Mesenchymal stem cell (in vitro differentiated cells and primary cell): ENCODE data around the gene STIMATE.
A peak's percentile ranks its signal among the peaks of the same experiment; 100 is the strongest.

Experiments
- DNase-seq: peaks from one replicate; pipeline ENCODE4 v3.0.0-alpha.2; 2013
- H2AFZ ChIP-seq: one replicate; pipeline ENCODE4 v1.6.1; 2013; ENCODE audit warnings: low read depth, mild to moderate bottlenecking, control low read depth, inconsistent platforms, low read length, moderate library complexity
- H2AK5ac ChIP-seq: 2 replicates; pipeline ENCODE4 v1.6.1; 2013; ENCODE audit warnings: low read length, moderate library complexity, mild to moderate bottlenecking, inconsistent platforms; ENCODE audit not compliant: severe bottlenecking
- H2BK120ac ChIP-seq: one replicate; pipeline ENCODE4 v1.6.1; 2013; ENCODE audit warnings: low read depth, mild to moderate bottlenecking, inconsistent platforms, low read length, moderate library complexity
- H2BK12ac ChIP-seq, 2 experiments: one replicate each; pipeline ENCODE4 v1.6.1; 2013; ENCODE audit warnings: inconsistent platforms in 2 of 2, low read length in 2 of 2, mild to moderate bottlenecking in 2 of 2, moderate library complexity in 2 of 2, control low read depth in 1 of 2
- H2BK15ac ChIP-seq: one replicate; pipeline ENCODE4 v1.6.1; 2013; ENCODE audit warnings: mild to moderate bottlenecking, low read depth, inconsistent platforms; ENCODE audit not compliant: poor library complexity, severe bottlenecking
- H2BK5ac ChIP-seq: 2 replicates; pipeline ENCODE4 v1.6.1; 2013; ENCODE audit warnings: low read depth, mild to moderate bottlenecking, low read length, control low read depth, inconsistent platforms; ENCODE audit not compliant: poor library complexity, severe bottlenecking
- H3K14ac ChIP-seq, 2 experiments: one replicate each; pipeline ENCODE4 v1.6.1; 2013; ENCODE audit warnings: inconsistent platforms in 2 of 2, low read length in 2 of 2, control low read depth in 1 of 2, mild to moderate bottlenecking in 1 of 2, moderate library complexity in 1 of 2
- H3K18ac ChIP-seq, 2 experiments: one replicate each; pipeline ENCODE4 v1.6.1; 2013; ENCODE audit warnings: inconsistent platforms in 2 of 2, low read length in 2 of 2, control low read depth in 1 of 2, low read depth in 1 of 2, mild to moderate bottlenecking in 1 of 2
- H3K23ac ChIP-seq, 2 experiments: one replicate each; pipeline ENCODE4 v1.6.1; 2013; ENCODE audit warnings: inconsistent platforms in 2 of 2, low read length in 2 of 2, mild to moderate bottlenecking in 2 of 2, moderate library complexity in 2 of 2, control low read depth in 1 of 2
- H3K27ac ChIP-seq: 2 replicates; pipeline ENCODE4 v1.5.1; 2013; ENCODE audit warnings: mild to moderate bottlenecking, moderate library complexity, low read length, control low read depth, inconsistent platforms; ENCODE audit not compliant: poor library complexity, severe bottlenecking
- H3K27me3 ChIP-seq, 2 experiments: 2 replicates each; pipeline versions ENCODE4 v1.6.1 to v1.7.0; 2013; ENCODE audit warnings: low read length in 2 of 2, mild to moderate bottlenecking in 2 of 2, moderate library complexity in 2 of 2, control low read depth in 1 of 2, inconsistent platforms in 1 of 2; ENCODE audit not compliant: control insufficient read depth in 1 of 2, insufficient read depth in 1 of 2
- H3K36me3 ChIP-seq, 2 experiments: 2 replicates each; pipeline versions ENCODE4 v1.6.1 to v1.7.0; 2013; ENCODE audit warnings: low read length in 2 of 2, control low read depth in 1 of 2, inconsistent platforms in 1 of 2, low read depth in 1 of 2, mild to moderate bottlenecking in 1 of 2; ENCODE audit not compliant: insufficient read depth in 2 of 2, control insufficient read depth in 1 of 2
- H3K4ac ChIP-seq, 2 experiments: one replicate each; pipeline ENCODE4 v1.6.1; 2013; ENCODE audit warnings: inconsistent platforms in 2 of 2, low read length in 2 of 2, mild to moderate bottlenecking in 2 of 2, moderate library complexity in 2 of 2, control low read depth in 1 of 2, low read depth in 1 of 2
- H3K4me1 ChIP-seq: 2 replicates; pipeline ENCODE4 v1.6.1; 2013; ENCODE audit warnings: low read depth, low read length, control low read depth; ENCODE audit not compliant: control insufficient read depth, insufficient read depth
- H3K4me2 ChIP-seq: 2 replicates; pipeline ENCODE4 v1.6.1; 2013; ENCODE audit warnings: low read length, mild to moderate bottlenecking, inconsistent platforms; ENCODE audit not compliant: poor library complexity, severe bottlenecking
- H3K4me3 ChIP-seq, 2 experiments: 2 replicates each; pipeline versions ENCODE4 v1.5.1 to v1.7.0; 2013; ENCODE audit warnings: low read length in 2 of 2, mild to moderate bottlenecking in 2 of 2, control low read depth in 1 of 2, low read depth in 1 of 2; ENCODE audit not compliant: insufficient read depth in 1 of 2
- H3K79me1 ChIP-seq: replicated peaks from 2 replicates; pipeline ENCODE4 v1.6.1; 2013; ENCODE audit warnings: mild to moderate bottlenecking, control low read depth, low read length, inconsistent platforms; ENCODE audit not compliant: poor library complexity, severe bottlenecking
- H3K9ac ChIP-seq: 2 replicates; pipeline ENCODE4 v1.7.0; 2013; ENCODE audit warnings: mild to moderate bottlenecking, low read length, moderate library complexity
- H3K9me3 ChIP-seq: 2 replicates; pipeline ENCODE4 v1.7.0; 2013; ENCODE audit warnings: mild to moderate bottlenecking, low read length; ENCODE audit not compliant: control insufficient read depth
- H4K8ac ChIP-seq: one replicate; pipeline ENCODE4 v1.6.1; 2013; ENCODE audit warnings: inconsistent platforms, mild to moderate bottlenecking, low read length, moderate library complexity
- H4K91ac ChIP-seq: one replicate; pipeline ENCODE4 v1.6.1; 2013; ENCODE audit warnings: mild to moderate bottlenecking, low read length, inconsistent platforms
- WGBS: methylation state at CpG from one replicate; pipeline ENCODE4 v1.1.7; 2013; ENCODE audit warnings: mixed read lengths; 5-methylcytosine and 5-hydroxymethylcytosine counted together

The STIMATE gene

DNA sequence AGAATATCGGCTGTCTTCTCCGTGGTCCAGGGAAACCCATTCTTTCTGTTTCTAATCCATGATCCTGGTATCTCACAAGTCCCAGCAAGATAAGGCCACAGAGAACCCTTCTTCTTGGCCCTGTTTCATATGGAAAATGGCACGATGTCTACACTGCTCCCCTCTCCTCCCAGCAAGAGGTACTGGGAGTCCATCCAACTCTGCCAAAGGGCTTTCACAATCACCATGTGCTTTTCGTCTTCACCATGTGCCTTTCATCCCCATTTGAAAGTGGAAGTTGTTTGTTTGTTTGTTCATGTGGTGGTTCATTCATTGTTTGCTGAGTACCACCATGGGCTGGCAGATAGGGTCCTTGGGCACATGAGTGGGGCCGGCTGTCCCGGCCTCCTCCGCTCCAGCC is 97.3 kb downstream of the STIMATE start:
- WGBS: 96% methylated on average over 6 of the region's 7 CpGs
- no peaks in the 10 kb centered on the region for H3K9me3 ChIP-seq

DNA sequence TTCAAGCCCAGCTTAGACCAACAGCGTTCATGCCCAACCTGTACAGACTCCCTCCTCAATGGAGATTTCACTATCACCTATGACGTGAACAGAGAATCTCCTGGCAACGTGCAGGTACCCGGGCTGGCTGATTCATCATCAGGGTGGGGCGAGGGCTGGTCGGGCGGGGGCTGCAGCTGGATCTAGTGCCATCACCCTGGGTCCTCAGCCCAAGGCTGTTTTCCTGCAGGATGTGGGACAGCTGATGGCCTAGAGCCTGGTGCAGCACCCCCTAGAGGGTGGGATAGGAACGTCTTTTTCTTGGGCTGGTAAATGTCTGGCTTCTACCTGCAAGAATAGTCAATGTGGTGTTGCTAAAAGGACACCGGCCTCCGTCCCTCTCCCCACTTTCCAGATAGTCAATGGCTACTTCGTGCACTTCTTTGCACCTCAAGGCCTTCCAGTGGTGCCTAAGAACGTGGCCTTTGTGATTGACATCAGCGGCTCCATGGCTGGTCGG is 98.3 kb downstream of the STIMATE start:
- H2BK120ac ChIP-seq: no peak overlapping the region
- peaks cover 0 to 9% of the 10 kb centered on the region in 2 experiments for H3K27me3 ChIP-seq
- H2BK5ac ChIP-seq: no peak overlapping the region
- peaks cover 7% of the 10 kb centered on the region for H3K4me1 ChIP-seq
- 61% methylated on average over 14 of the region's 14 CpGs for WGBS
- H3K23ac ChIP-seq: no peak overlapping the region
- H3K4me3 ChIP-seq: no peak overlapping the region
- H4K8ac ChIP-seq: no peak overlapping the region
- H3K9ac ChIP-seq: no peak overlapping the region
- H4K91ac ChIP-seq: no peak overlapping the region
- no peak overlapping the region for H3K14ac ChIP-seq
- H2BK12ac ChIP-seq: no peak overlapping the region
- no peaks in the 10 kb centered on the region for H3K9me3 ChIP-seq
- no peak overlapping the region for H2AK5ac ChIP-seq
- no peaks in the 10 kb centered on the region for H3K36me3 ChIP-seq
- H3K79me1 ChIP-seq: no peaks in the 10 kb centered on the region
- no peak overlapping the region for H3K4me2 ChIP-seq
- peak; percentile 6 for DNase-seq
- no peak overlapping the region for H3K4ac ChIP-seq
- H2AFZ ChIP-seq: no peak overlapping the region
- no peak overlapping the region for H3K27ac ChIP-seq
- H2BK15ac ChIP-seq: no peak overlapping the region
- H3K18ac ChIP-seq: no peak overlapping the region

More for the DNA sequence above, 97.3 kb downstream of the STIMATE start:
- H2BK120ac ChIP-seq: no peak overlapping the region
- H3K27ac ChIP-seq: no peak overlapping the region
- no peak overlapping the region for H2BK5ac ChIP-seq
- no peaks in the 10 kb centered on the region for H3K36me3 ChIP-seq
- H3K4me3 ChIP-seq: no peak overlapping the region
- H3K14ac ChIP-seq: no peak overlapping the region
- H3K4ac ChIP-seq: no peak overlapping the region
- H2AFZ ChIP-seq: no peak overlapping the region
- no peak overlapping the region for H2AK5ac ChIP-seq
- H2BK15ac ChIP-seq: no peak overlapping the region
- no peak overlapping the region for H2BK12ac ChIP-seq
- peaks cover 7% of the 10 kb centered on the region for H3K4me1 ChIP-seq
- no peak for DNase-seq
- no peaks in the 10 kb centered on the region for H3K79me1 ChIP-seq
- no peak overlapping the region for H3K23ac ChIP-seq
- no peak overlapping the region for H3K18ac ChIP-seq
- no peak overlapping the region for H3K4me2 ChIP-seq
- H4K91ac ChIP-seq: no peak overlapping the region
- H3K9ac ChIP-seq: no peak overlapping the region
- peaks cover 0 to 9% of the 10 kb centered on the region in 2 experiments for H3K27me3 ChIP-seq
- H4K8ac ChIP-seq: no peak overlapping the region

DNA sequence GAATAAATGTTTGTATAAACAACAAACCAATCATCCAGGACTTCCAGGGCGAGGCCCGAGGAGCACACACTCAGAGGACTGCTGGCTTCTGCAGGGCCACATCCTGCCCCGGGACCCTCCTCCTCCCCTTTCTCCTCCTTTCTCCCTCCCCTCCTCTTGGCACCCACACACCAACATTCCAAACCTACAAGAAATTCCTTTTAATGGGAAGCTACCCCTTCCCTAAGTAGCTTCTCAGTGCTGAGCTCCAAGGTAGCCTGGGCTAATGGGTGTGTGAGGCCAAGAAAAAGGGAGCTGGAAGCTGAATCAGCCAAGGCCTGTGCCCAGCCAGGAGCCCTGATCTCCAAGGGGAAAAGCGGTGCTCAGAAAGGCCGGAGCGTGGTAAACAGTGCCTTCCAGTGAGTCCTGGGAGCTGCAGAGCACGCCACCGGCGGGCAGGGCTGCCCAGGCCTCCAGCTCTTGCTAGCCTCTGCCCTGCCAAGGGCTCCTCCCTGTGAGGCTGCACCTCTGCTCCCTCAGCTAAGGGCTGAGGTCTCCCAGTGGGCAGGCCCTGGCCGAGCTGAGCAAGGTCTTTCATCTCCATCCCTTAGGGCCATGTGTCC is 98.9 kb downstream of the STIMATE start:
- no peak overlapping the region for H2AK5ac ChIP-seq
- no peak overlapping the region for H3K18ac ChIP-seq
- no peaks in the 10 kb centered on the region for H3K79me1 ChIP-seq
- H3K23ac ChIP-seq: no peak overlapping the region
- H3K4ac ChIP-seq: no peak overlapping the region
- H3K4me2 ChIP-seq: no peak overlapping the region
- H2BK5ac ChIP-seq: no peak overlapping the region
- H3K4me3 ChIP-seq: no peak overlapping the region
- H3K36me3 ChIP-seq: no peaks in the 10 kb centered on the region
- H2BK15ac ChIP-seq: no peak overlapping the region
- H2BK120ac ChIP-seq: no peak overlapping the region
- DNase-seq: no peak
- peaks cover 0 to 9% of the 10 kb centered on the region in 2 experiments for H3K27me3 ChIP-seq
- no peak overlapping the region for H3K27ac ChIP-seq
- H2BK12ac ChIP-seq: no peak overlapping the region
- H2AFZ ChIP-seq: no peak overlapping the region
- peaks cover 7% of the 10 kb centered on the region for H3K4me1 ChIP-seq
- no peaks in the 10 kb centered on the region for H3K9me3 ChIP-seq
- H4K8ac ChIP-seq: no peak overlapping the region
- 82% methylated on average over 10 of the region's 10 CpGs for WGBS
- H3K14ac ChIP-seq: no peak overlapping the region
- no peak overlapping the region for H3K9ac ChIP-seq
- no peak overlapping the region for H4K91ac ChIP-seq

- no peak overlapping the region for H2BK120ac ChIP-seq
- H2BK12ac ChIP-seq: no peak overlapping the region
- no peak overlapping the region for H2AK5ac ChIP-seq
- H3K27ac ChIP-seq: no peak overlapping the region
- H2BK15ac ChIP-seq: no peak overlapping the region
- H3K23ac ChIP-seq: no peak overlapping the region
- H3K4me2 ChIP-seq: no peak overlapping the region
- no peak overlapping the region for H4K8ac ChIP-seq
- H2AFZ ChIP-seq: no peak overlapping the region
- H4K91ac ChIP-seq: no peak overlapping the region
- H2BK5ac ChIP-seq: no peak overlapping the region
- H3K14ac ChIP-seq: no peak overlapping the region
- H3K79me1 ChIP-seq: no peaks in the 10 kb centered on the region
- H3K4me3 ChIP-seq: no peak overlapping the region
- no peak overlapping the region for H3K4ac ChIP-seq
- H3K27me3 ChIP-seq: peaks cover 0 to 25% of the 10 kb centered on the region in 2 experiments
- no peak overlapping the region for H3K18ac ChIP-seq
- no peak for DNase-seq
- no peak overlapping the region for H3K9ac ChIP-seq
- H3K4me1 ChIP-seq: peaks cover 1% of the 10 kb centered on the region
- H3K36me3 ChIP-seq: no peaks in the 10 kb centered on the region
- no peaks in the 10 kb centered on the region for H3K9me3 ChIP-seq
- WGBS: 85% methylated on average over 7 of the region's 9 CpGs
These were observed 100.9 kb downstream of the STIMATE start for GRCh38 chr3:52796411-52796810.
